Measurements from ENCODE around the gene MATN3. TPM values are rescaled to one million over a fixed set of nuclear protein-coding genes. Genes with fewer than 3 reads are reported as not detected.

MATN3 gene
- total and polyA plus RNA-seq, 2 of the 8 experiments (the other 6 are each of a cell fraction or from before 2014, with no cell fraction given) = 3.0 to 9.9 TPM

GRCh38 chr2:19955544-19956422 is 56.7 kb downstream of the MATN3 start:
- Histone ChIP-seq H2BK120ac (replicated peaks; ENCODE audit: low read depth, low read length) (no peak overlapping the region), H3K4me1 (replicated peaks in 1 of 4; ENCODE audit: control insufficient read depth in 3 of 4, insufficient read depth in 4 of 4, low read length in 3 of 4) (no peaks in the 10 kb centered on the region), H3K23me2 (ENCODE audit: low read depth, low read length) (no peaks in the 10 kb centered on the region), H3K9me3 (ENCODE audit: insufficient read depth in 2 of 2, low read depth in 1 of 2, low read length in 1 of 2) (no peaks in the 10 kb centered on the region), H3K79me1 (ENCODE audit: low read depth, low read length) (no peaks in the 10 kb centered on the region), H2AFZ (ENCODE audit: low read length) (no peak overlapping the region), H2BK12ac (ENCODE audit: low read depth, low read length) (no peak overlapping the region), H3K36me3 (ENCODE audit: control insufficient read depth in 2 of 4, insufficient read depth in 4 of 4, low read length in 3 of 4) (peaks cover 0 to 8% (median 2%) of the 10 kb centered on the region in 4 experiments; a peak in 3 of 8 replicates), H2BK15ac (ENCODE audit: low read length) (no peak overlapping the region), H3K4me2 (ENCODE audit: insufficient read depth in 1 of 2, low read depth in 2 of 2, low read length in 2 of 2) (no peak overlapping the region), H4K8ac (ENCODE audit: extremely low read depth, insufficient read depth, low read length) (no peak overlapping the region), H4K20me1 (replicated peaks in 1 of 2; ENCODE audit: control insufficient read depth in 1 of 2, insufficient read depth in 2 of 2, low read length in 2 of 2) (no peaks in the 10 kb centered on the region), H3K4me3 (ENCODE audit: extremely low read depth in 1 of 4, insufficient read depth in 2 of 4, low read depth in 3 of 4, low read length in 4 of 4) (no peak overlapping the region), H3K27ac (ENCODE audit: low read depth, low read length) (no peak overlapping the region), H2BK20ac (ENCODE audit: low read length) (no peak overlapping the region), H3K56ac (replicated peaks; ENCODE audit: insufficient read length, low read depth, low read length) (no peak overlapping the region), H3K9ac (replicated peaks in 1 of 4; ENCODE audit: extremely low read depth in 1 of 4, low read depth in 3 of 4, low read length in 3 of 4) (no peak overlapping the region), H3K79me2 (ENCODE audit: control insufficient read depth in 1 of 2, insufficient read depth in 2 of 2, low read length in 2 of 2) (no peaks in the 10 kb centered on the region), H3K27me3 (replicated peaks in 1 of 4; ENCODE audit: control insufficient read depth in 3 of 4, extremely low read depth in 1 of 4, insufficient read depth in 3 of 4, low read length in 3 of 4) (no peaks in the 10 kb centered on the region), H2BK5ac (ENCODE audit: low read depth, low read length) (no peak overlapping the region), H2AK5ac (ENCODE audit: low read depth, low read length) (no peak overlapping the region), H3K4ac (replicated peaks; ENCODE audit: insufficient read length, low read depth, low read length) (no peak overlapping the region), H3K18ac (ENCODE audit: extremely low read depth, low read length) (no peak overlapping the region), H4K5ac (ENCODE audit: insufficient read length, low read depth, low read length) (no peak overlapping the region), H3K14ac (ENCODE audit: insufficient read length) (no peak overlapping the region), H4K91ac (replicated peaks; ENCODE audit: insufficient read length, low read length) (no peak overlapping the region), H3K23ac (ENCODE audit: insufficient read length) (no peak overlapping the region)
- POLR2A ChIA-PET (ENCODE audit: partially characterized antibody) = interaction anchor here (1.3 kb wide), 1 partner anchor 270 kb away, joined by 3 read pairs; no protein-coding TSS in a partner anchor
- DNase-seq (ENCODE audit: low read depth in 1 of 2, low spot score in 2 of 2) (peak; percentile 36 to 52), FAIRE-seq (peak; percentile 62)
- TF ChIP-seq, protein P1, sequence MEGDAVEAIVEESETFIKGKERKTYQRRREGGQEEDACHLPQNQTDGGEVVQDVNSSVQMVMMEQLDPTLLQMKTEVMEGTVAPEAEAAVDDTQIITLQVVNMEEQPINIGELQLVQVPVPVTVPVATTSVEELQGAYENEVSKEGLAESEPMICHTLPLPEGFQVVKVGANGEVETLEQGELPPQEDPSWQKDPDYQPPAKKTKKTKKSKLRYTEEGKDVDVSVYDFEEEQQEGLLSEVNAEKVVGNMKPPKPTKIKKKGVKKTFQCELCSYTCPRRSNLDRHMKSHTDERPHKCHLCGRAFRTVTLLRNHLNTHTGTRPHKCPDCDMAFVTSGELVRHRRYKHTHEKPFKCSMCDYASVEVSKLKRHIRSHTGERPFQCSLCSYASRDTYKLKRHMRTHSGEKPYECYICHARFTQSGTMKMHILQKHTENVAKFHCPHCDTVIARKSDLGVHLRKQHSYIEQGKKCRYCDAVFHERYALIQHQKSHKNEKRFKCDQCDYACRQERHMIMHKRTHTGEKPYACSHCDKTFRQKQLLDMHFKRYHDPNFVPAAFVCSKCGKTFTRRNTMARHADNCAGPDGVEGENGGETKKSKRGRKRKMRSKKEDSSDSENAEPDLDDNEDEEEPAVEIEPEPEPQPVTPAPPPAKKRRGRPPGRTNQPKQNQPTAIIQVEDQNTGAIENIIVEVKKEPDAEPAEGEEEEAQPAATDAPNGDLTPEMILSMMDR (IDR thresholded peaks at IDR 0.05; ENCODE audit: control extremely low read depth in 1 of 3, insufficient read depth in 1 of 3, low read depth in 1 of 3, low read length in 3 of 3) = peak; percentile 58 to 98 (median 68)
- TF ChIP-seq SIN3A (conservative IDR thresholded peaks at IDR 0.05 in 1 of 2, IDR thresholded peaks at IDR 0.05 in 1 of 2; ENCODE audit: low read depth in 1 of 2, low read length in 2 of 2) (peak in 1 of 2 experiments; percentile 60; a peak in 1 of 4 replicates), JUN (IDR thresholded peaks at IDR 0.05; ENCODE audit: low read depth, low read length) (no peak), RAD21 (IDR thresholded peaks at IDR 0.05 in 1 of 2, conservative IDR thresholded peaks at IDR 0.05 in 1 of 2; ENCODE audit: low read depth in 2 of 2, low read length in 2 of 2) (peak; percentile 89 to 90), YY1 (IDR thresholded peaks at IDR 0.05; ENCODE audit: low read depth, low read length) (no peak)
- CTCF ChIA-PET (ENCODE audit: partially characterized antibody) = interaction anchor here (0.6 to 3.3 kb wide), 27 partner anchors 8 to 489 kb away, joined by 3 to 31 read pairs (median 5); no protein-coding TSS in a partner anchor
- 76 to 100% methylated on average over 2 to 6 of the region's 6 CpGs for WGBS, 2 experiments (ENCODE audit: extremely low coverage in 1 of 2, insufficient coverage in 1 of 2, insufficient read length in 1 of 2, insufficient replicate concordance in 2 of 2, low coverage in 1 of 2, low lambda C conversion rate in 2 of 2, missing lambda C conversion rate in 1 of 2)

Data from H1 (cell line).